CD4-positive, alpha-beta T cell (primary cell): Measurements from ENCODE around the gene UVSSA. TPM values are rescaled to one million over a fixed set of nuclear protein-coding genes. Genes with fewer than 3 reads are reported as not detected.

ENCODE experiments used
- ATAC-seq: fragments of 200-7000 bp; cut with Tn5 transposase; one replicate; pipeline ENCODE4 v1.10.0; 2022; ENCODE audit warnings: mild to moderate bottlenecking; ENCODE audit not compliant: poor library complexity
- CTCF ChIA-PET: fragments of 350-600 bp; sonication (Branson Sonifier 250); formaldehyde crosslinking; loops from one replicate; lab custom pipeline; 2021; ENCODE audit warnings: antibody characterized with exemption, inconsistent platforms; lab: Charles Lee
- POLR2A ChIA-PET: fragments of 350-600 bp; sonication (Branson Sonifier 250); formaldehyde crosslinking; loops from one replicate; lab custom pipeline; 2021; ENCODE audit warnings: antibody characterized with exemption, inconsistent platforms; lab: Charles Lee
- DNase-seq, 14 experiments: peaks; one replicate each; pipeline ENCODE4 v3.0.0-alpha.2; 2013 to 2020; ENCODE audit warnings: mixed read lengths in 2 of 14
- H3K27ac ChIP-seq, 2 donors: one replicate each; pipeline versions ENCODE4 v1.5.1 to v1.7.0; 2013; ENCODE audit warnings: low read length in 2 of 2, low read depth in 1 of 2, mild to moderate bottlenecking in 1 of 2
- H3K27me3 ChIP-seq, 2 experiments: 1 replicate in 1 of 2; 2 replicates in 1 of 2; pipeline versions ENCODE4 v1.6.1 to v1.7.0; 2013; ENCODE audit warnings: low read length in 2 of 2, control low read depth in 1 of 2, mild to moderate bottlenecking in 1 of 2, moderate library complexity in 1 of 2; ENCODE audit not compliant: insufficient read depth in 2 of 2, control insufficient read depth in 1 of 2
- H3K36me3 ChIP-seq: one replicate; pipeline ENCODE4 v1.6.1; 2013; ENCODE audit warnings: low read length, control low read depth; ENCODE audit not compliant: insufficient read depth
- H3K4me1 ChIP-seq: one replicate; pipeline ENCODE4 v1.6.1; 2013; ENCODE audit warnings: low read length, control low read depth; ENCODE audit not compliant: insufficient read depth
- H3K4me3 ChIP-seq: one replicate; pipeline ENCODE4 v1.5.1; 2013; ENCODE audit warnings: mild to moderate bottlenecking, low read length, moderate library complexity
- H3K9me3 ChIP-seq, 2 experiments: 1 replicate in 1 of 2; 2 replicates in 1 of 2; pipeline versions ENCODE4 v1.6.1 to v1.7.0; 2013; ENCODE audit warnings: low read length in 2 of 2, mild to moderate bottlenecking in 2 of 2, control low read depth in 1 of 2, moderate library complexity in 1 of 2; ENCODE audit not compliant: control insufficient read depth in 1 of 2, insufficient read depth in 1 of 2
- H3K27ac Mint-ChIP-seq: one replicate; pipeline ENCODE4 v1.8.0; 2020; ENCODE audit warnings: mixed read lengths
- H3K27me3 Mint-ChIP-seq: one replicate; pipeline ENCODE4 v1.8.0; 2021; ENCODE audit warnings: mixed read lengths
- H3K36me3 Mint-ChIP-seq: one replicate; pipeline ENCODE4 v1.8.0; 2021; ENCODE audit warnings: low read depth, mixed read lengths
- H3K4me1 Mint-ChIP-seq: one replicate; pipeline ENCODE4 v1.8.0; 2021; ENCODE audit warnings: low read depth, mixed read lengths
- H3K4me3 Mint-ChIP-seq: one replicate; pipeline ENCODE4 v1.8.0; 2020; ENCODE audit warnings: mild to moderate bottlenecking, mixed read lengths
- H3K9me3 Mint-ChIP-seq: one replicate; pipeline ENCODE4 v1.8.0; 2020; ENCODE audit warnings: mixed read lengths
- CTCF ChIP-seq: fragments of 200-600 bp; IDR thresholded peaks from one replicate; pipeline ENCODE4 v1.8.0; 2022; ENCODE audit warnings: antibody characterized with exemption, mild to moderate bottlenecking
- intact Hi-C, 2 experiments: fragments of 100-400 bp; cut with DNase I in 1 of 2; cut with micrococcal nuclease in 1 of 2; formaldehyde crosslinking; loops; one replicate each; pipeline versions ENCODE4 v1.15.1 to v1.9.0; 2023 to 2025; cut with DNase I, micrococcal nuclease
- total RNA-seq, 174 experiments: library from RNA in 2 of 174; stranded (reverse) in 2 of 174; gene quantifications; one replicate each; pipeline ENCODE4 v1.2.3 and lab custom pipeline; 2021 to 2026

Gene UVSSA
- total RNA-seq, 2 experiments from 2014 or later: 31.1 to 33.1 TPM

GRCh38 chr4:1316537-1317168 is 30.4 kb upstream of the UVSSA start:
- H3K36me3 Mint-ChIP-seq: peaks cover 85% of the 10 kb centered on the region
- H3K9me3 Mint-ChIP-seq: no peaks in the 10 kb centered on the region
- Histone ChIP-seq H3K27ac (no peak overlapping the region), H3K36me3 (peaks cover 69% of the 10 kb centered on the region), H3K4me1 (peaks cover 30% of the 10 kb centered on the region), H3K27me3 (no peaks in the 10 kb centered on the region), H3K4me3 (no peak overlapping the region), H3K9me3 (no peaks in the 10 kb centered on the region)
- H3K4me1 Mint-ChIP-seq: peaks cover 21% of the 10 kb centered on the region
- no peak for TF ChIP-seq CTCF
- ChIA-PET POLR2A (interaction anchor here (0.6 to 2.5 kb wide), 3 partner anchors 13 to 30 kb away, joined by 4 to 14 read pairs (median 5); partner anchors contain the start of genes MAEA and UVSSA), CTCF (no interaction called here)
- DNase-seq (no peak), ATAC-seq (no peak)
- no peaks in the 10 kb centered on the region for H3K27me3 Mint-ChIP-seq
- H3K27ac Mint-ChIP-seq: no peak overlapping the region
- intact Hi-C loops: no loop called here
- no peak overlapping the region for H3K4me3 Mint-ChIP-seq

GRCh38 chr4:1317177-1318045 is 29.6 kb upstream of the UVSSA start:
- no peak overlapping the region for H3K27ac Mint-ChIP-seq
- Histone ChIP-seq H3K36me3 (peaks cover 72% of the 10 kb centered on the region), H3K27ac (no peak overlapping the region), H3K4me1 (peaks cover 23% of the 10 kb centered on the region), H3K4me3 (no peak overlapping the region), H3K27me3 (no peaks in the 10 kb centered on the region), H3K9me3 (no peaks in the 10 kb centered on the region)
- H3K27me3 Mint-ChIP-seq: no peaks in the 10 kb centered on the region
- ATAC-seq (no peak), DNase-seq (no peak)
- H3K36me3 Mint-ChIP-seq: peaks cover 81% of the 10 kb centered on the region
- no peaks in the 10 kb centered on the region for H3K9me3 Mint-ChIP-seq
- no peak overlapping the region for H3K4me3 Mint-ChIP-seq
- ChIA-PET CTCF (interaction anchor here (1.4 kb wide), 1 partner anchor 28 kb away, joined by 8 read pairs; no protein-coding TSS in a partner anchor), POLR2A (interaction anchor here (1.8 kb wide), 1 partner anchor 29 kb away, joined by 9 read pairs; the partner anchor contains the start of gene UVSSA)
- TF ChIP-seq CTCF: no peak
- H3K4me1 Mint-ChIP-seq: peaks cover 16% of the 10 kb centered on the region
- intact Hi-C loops: no loop called here

- H3K9me3 ChIP-seq: no peaks in the 10 kb centered on the region
- ChIA-PET POLR2A (interaction anchor here (1.8 kb wide), 1 partner anchor 28 kb away, joined by 9 read pairs; the partner anchor contains the start of gene UVSSA), CTCF (interaction anchor here (1.4 kb wide), 1 partner anchor 28 kb away, joined by 8 read pairs; no protein-coding TSS in a partner anchor)
- no peaks in the 10 kb centered on the region for H3K27me3 ChIP-seq
- intact Hi-C loops: no loop called here
- ATAC-seq (no peak), DNase-seq (no peak)
- Mint-ChIP-seq H3K36me3 (peaks cover 75% of the 10 kb centered on the region), H3K27me3 (no peaks in the 10 kb centered on the region), H3K4me1 (peaks cover 16% of the 10 kb centered on the region), H3K9me3 (no peaks in the 10 kb centered on the region), H3K4me3 (no peak overlapping the region), H3K27ac (no peak overlapping the region)
- H3K4me3 ChIP-seq: no peak overlapping the region
- H3K27ac ChIP-seq: no peak overlapping the region
- peaks cover 22% of the 10 kb centered on the region for H3K4me1 ChIP-seq
- no peak for TF ChIP-seq CTCF
- H3K36me3 ChIP-seq: peaks cover 71% of the 10 kb centered on the region
These were observed 29.0 kb upstream of the UVSSA start for GRCh38 chr4:1318046-1318375.
